DOHH2 (cell line): ENCODE data around the gene TLE2.

Experiments used
- H3F3A ChIP-seq: fragments of 200-600 bp; sonication (generic), shearing (Covaris generic); 2 replicates; pipeline ENCODE4 v1.6.0; 2016; ENCODE audit warnings: antibody characterized with exemption, mild to moderate bottlenecking; ENCODE audit not compliant: control insufficient read depth, insufficient read depth
- H3K27ac ChIP-seq: fragments of 200-600 bp; sonication (generic); 2 replicates; pipeline ENCODE4 v1.5.1; 2014; ENCODE audit warnings: low read depth, mild to moderate bottlenecking, low read length, moderate library complexity
- H3K27me3 ChIP-seq: fragments of 200-600 bp; sonication (generic); 2 replicates; pipeline ENCODE4 v1.6.1; 2014; ENCODE audit warnings: mild to moderate bottlenecking, low read length, mixed read lengths; ENCODE audit not compliant: control insufficient read depth
- H3K36me3 ChIP-seq: fragments of 200-600 bp; sonication (generic); 2 replicates; pipeline ENCODE4 v1.6.1; 2014; ENCODE audit warnings: mild to moderate bottlenecking, low read length, moderate library complexity, mixed read lengths; ENCODE audit not compliant: control insufficient read depth
- H3K4me1 ChIP-seq: fragments of 200-600 bp; sonication (generic); 2 replicates; pipeline ENCODE4 v1.6.1; 2014; ENCODE audit warnings: mild to moderate bottlenecking, low read length, mixed read lengths; ENCODE audit not compliant: control insufficient read depth
- H3K4me2 ChIP-seq: fragments of 200-600 bp; sonication (generic); 2 replicates; pipeline ENCODE4 v1.6.0; 2014; ENCODE audit warnings: mild to moderate bottlenecking, low read length, moderate library complexity
- H3K4me3 ChIP-seq: fragments of 200-600 bp; sonication (generic); 2 replicates; pipeline ENCODE4 v1.5.1; 2014; ENCODE audit warnings: mild to moderate bottlenecking, low read length, mixed read lengths
- H3K79me2 ChIP-seq: fragments of 200-600 bp; sonication (generic); 2 replicates; pipeline ENCODE4 v1.6.1; 2014; ENCODE audit warnings: mild to moderate bottlenecking, low read length, mixed read lengths; ENCODE audit not compliant: control insufficient read depth
- H3K9me2 ChIP-seq: fragments of 200-600 bp; sonication (generic); replicated peaks from 2 replicates; pipeline ENCODE4 v1.6.1; 2014; ENCODE audit warnings: mild to moderate bottlenecking, low read length, mixed read lengths; ENCODE audit not compliant: control insufficient read depth
- H3K9me3 ChIP-seq: fragments of 200-600 bp; sonication (generic); 2 replicates; pipeline ENCODE4 v1.6.1; 2014; ENCODE audit warnings: antibody characterized with exemption, low read length, mixed read lengths; ENCODE audit not compliant: control insufficient read depth, insufficient read depth
- H4K20me1 ChIP-seq: fragments of 200-600 bp; sonication (generic); 2 replicates; pipeline ENCODE4 v1.6.0; 2014; ENCODE audit warnings: low read depth, mild to moderate bottlenecking, antibody characterized with exemption, low read length, moderate library complexity; ENCODE audit not compliant: control insufficient read depth, insufficient read depth
- CTCF ChIP-seq: fragments of 200-600 bp; sonication (generic); IDR thresholded peaks from one replicate; pipeline ENCODE4 v1.5.1; 2014; ENCODE audit warnings: antibody characterized with exemption, mild to moderate bottlenecking, low read depth, low read length; ENCODE audit not compliant: poor library complexity, severe bottlenecking
- EZH2phosphoT487 ChIP-seq: fragments of 200-600 bp; sonication (generic); IDR thresholded peaks from 2 replicates; pipeline ENCODE4 v1.6.1; 2017; ENCODE audit warnings: borderline replicate concordance, mild to moderate bottlenecking, antibody characterized with exemption, low read length, moderate library complexity, mixed read lengths

The TLE2 gene

GRCh38 chr19:2963122-2963521, 66.0 kb downstream of the TLE2 start:
- Histone ChIP-seq H3K79me2 (no peaks in the 10 kb centered on the region), H3K4me3 (no peak overlapping the region), H3K4me2 (no peak overlapping the region), H3K36me3 (no peaks in the 10 kb centered on the region), H3K9me3 (no peaks in the 10 kb centered on the region), H3F3A (peaks cover 15% of the 10 kb centered on the region), H3K27ac (no peak overlapping the region), H4K20me1 (no peaks in the 10 kb centered on the region), H3K27me3 (no peaks in the 10 kb centered on the region), H3K4me1 (peaks cover 44% of the 10 kb centered on the region), H3K9me2 (no peaks in the 10 kb centered on the region)
- TF ChIP-seq EZH2phosphoT487 (no peak), CTCF (no peak)

GRCh38 chr19:2962018-2962670, 66.9 kb downstream of the TLE2 start:
- no peak overlapping the region for H3K27ac ChIP-seq
- no peaks in the 10 kb centered on the region for H3K27me3 ChIP-seq
- no peaks in the 10 kb centered on the region for H3K9me2 ChIP-seq
- H3K4me2 ChIP-seq = peak overlapping the region; percentile 38
- H3K9me3 ChIP-seq = no peaks in the 10 kb centered on the region
- H3K4me3 ChIP-seq = peak overlapping the region; percentile 27
- H3K79me2 ChIP-seq = no peaks in the 10 kb centered on the region
- H3K36me3 ChIP-seq = no peaks in the 10 kb centered on the region
- H4K20me1 ChIP-seq = no peaks in the 10 kb centered on the region
- H3F3A ChIP-seq = peaks cover 12% of the 10 kb centered on the region
- TF ChIP-seq EZH2phosphoT487 (no peak), CTCF (peak; percentile 82)
- peaks cover 34% of the 10 kb centered on the region for H3K4me1 ChIP-seq

GRCh38 chr19:2960120-2960519, 69.0 kb downstream of the TLE2 start:
- peaks cover 6% of the 10 kb centered on the region for H3F3A ChIP-seq
- no peaks in the 10 kb centered on the region for H3K9me3 ChIP-seq
- H3K27ac ChIP-seq = no peak overlapping the region
- no peaks in the 10 kb centered on the region for H3K79me2 ChIP-seq
- no peaks in the 10 kb centered on the region for H4K20me1 ChIP-seq
- TF ChIP-seq CTCF (no peak), EZH2phosphoT487 (no peak)
- H3K4me2 ChIP-seq = no peak overlapping the region
- H3K36me3 ChIP-seq = no peaks in the 10 kb centered on the region
- H3K4me1 ChIP-seq = peaks cover 17% of the 10 kb centered on the region
- H3K4me3 ChIP-seq = no peak overlapping the region
- no peaks in the 10 kb centered on the region for H3K9me2 ChIP-seq
- no peaks in the 10 kb centered on the region for H3K27me3 ChIP-seq
